Thoracic aorta (tissue), 2 donors: Measurements from ENCODE around the gene CARNS1. TPM values are rescaled to one million over a fixed set of nuclear protein-coding genes. Genes with fewer than 3 reads are reported as not detected.

Source experiments
- ATAC-seq: fragments of 150-250 bp; one replicate; pipeline ENCODE4 v1.8.0; 2017; ENCODE audit warnings: low read depth; ENCODE audit not compliant: insufficient number of reproducible peaks, low FRiP score
- DNase-seq: peaks from one replicate; pipeline ENCODE4 v3.0.0-alpha.2; 2020; ENCODE audit warnings: low spot score
- H3K27ac ChIP-seq, 2 donors: fragments of 200-600 bp; sonication (generic); 1 replicate in 1 of 2; 2 replicates in 1 of 2; pipeline ENCODE4 v1.5.1; 2016; ENCODE audit warnings: mild to moderate bottlenecking in 2 of 2, moderate library complexity in 2 of 2
- H3K27me3 ChIP-seq: fragments of 200-600 bp; sonication (generic); replicated peaks from 2 replicates; pipeline ENCODE4 v1.6.0; 2016; ENCODE audit warnings: mild to moderate bottlenecking; ENCODE audit not compliant: insufficient read depth
- H3K36me3 ChIP-seq: fragments of 200-600 bp; sonication (generic); one replicate; pipeline ENCODE4 v1.5.1; 2016
- H3K4me1 ChIP-seq, 2 donors: fragments of 200-600 bp; sonication (generic); 1 replicate in 1 of 2; 2 replicates in 1 of 2; pipeline versions ENCODE4 v1.5.1 to v1.6.0; 2016; ENCODE audit warnings: low read depth in 2 of 2, mild to moderate bottlenecking in 1 of 2; ENCODE audit not compliant: control insufficient read depth in 1 of 2
- H3K4me3 ChIP-seq: fragments of 200-600 bp; sonication (generic); 2 replicates; pipeline ENCODE4 v1.5.1; 2016; ENCODE audit warnings: mild to moderate bottlenecking
- H3K9me3 ChIP-seq: fragments of 200-600 bp; sonication (generic); 2 replicates; pipeline ENCODE4 v1.5.1; 2016
- total RNA-seq, 2 donors: library from RNA; depleted of rRNA; stranded (reverse); fragments of >200 nt; gene quantifications; one replicate each; pipeline versions ENCODE4 v1.1.0 to v1.2.3, GENCODE V29; 2016
- TF ChIP-seq, protein P1 (sequence below): fragments of 200-600 bp; sonication (generic); IDR thresholded peaks from one replicate; pipeline ENCODE4 v1.5.1; 2019; ENCODE audit warnings: antibody characterized with exemption

The CARNS1 gene
- total RNA-seq, 2 donors from 2014 or later: 7.9 to 10.8 TPM

- Histone ChIP-seq H3K27ac (no peak overlapping the region), H3K36me3 (peaks cover 29% of the 10 kb centered on the region), H3K4me3 (peak overlapping the region; percentile 45), H3K4me1 (peaks cover 12 to 33% of the 10 kb centered on the region in 2 donors), H3K27me3 (no peaks in the 10 kb centered on the region), H3K9me3 (no peaks in the 10 kb centered on the region)
- TF ChIP-seq, protein P1, sequence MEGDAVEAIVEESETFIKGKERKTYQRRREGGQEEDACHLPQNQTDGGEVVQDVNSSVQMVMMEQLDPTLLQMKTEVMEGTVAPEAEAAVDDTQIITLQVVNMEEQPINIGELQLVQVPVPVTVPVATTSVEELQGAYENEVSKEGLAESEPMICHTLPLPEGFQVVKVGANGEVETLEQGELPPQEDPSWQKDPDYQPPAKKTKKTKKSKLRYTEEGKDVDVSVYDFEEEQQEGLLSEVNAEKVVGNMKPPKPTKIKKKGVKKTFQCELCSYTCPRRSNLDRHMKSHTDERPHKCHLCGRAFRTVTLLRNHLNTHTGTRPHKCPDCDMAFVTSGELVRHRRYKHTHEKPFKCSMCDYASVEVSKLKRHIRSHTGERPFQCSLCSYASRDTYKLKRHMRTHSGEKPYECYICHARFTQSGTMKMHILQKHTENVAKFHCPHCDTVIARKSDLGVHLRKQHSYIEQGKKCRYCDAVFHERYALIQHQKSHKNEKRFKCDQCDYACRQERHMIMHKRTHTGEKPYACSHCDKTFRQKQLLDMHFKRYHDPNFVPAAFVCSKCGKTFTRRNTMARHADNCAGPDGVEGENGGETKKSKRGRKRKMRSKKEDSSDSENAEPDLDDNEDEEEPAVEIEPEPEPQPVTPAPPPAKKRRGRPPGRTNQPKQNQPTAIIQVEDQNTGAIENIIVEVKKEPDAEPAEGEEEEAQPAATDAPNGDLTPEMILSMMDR: no peak
- ATAC-seq: no peak
- no peak for DNase-seq
Observed at GRCh38 chr11:67437809-67438157, 22.3 kb downstream of the CARNS1 start.

DNA sequence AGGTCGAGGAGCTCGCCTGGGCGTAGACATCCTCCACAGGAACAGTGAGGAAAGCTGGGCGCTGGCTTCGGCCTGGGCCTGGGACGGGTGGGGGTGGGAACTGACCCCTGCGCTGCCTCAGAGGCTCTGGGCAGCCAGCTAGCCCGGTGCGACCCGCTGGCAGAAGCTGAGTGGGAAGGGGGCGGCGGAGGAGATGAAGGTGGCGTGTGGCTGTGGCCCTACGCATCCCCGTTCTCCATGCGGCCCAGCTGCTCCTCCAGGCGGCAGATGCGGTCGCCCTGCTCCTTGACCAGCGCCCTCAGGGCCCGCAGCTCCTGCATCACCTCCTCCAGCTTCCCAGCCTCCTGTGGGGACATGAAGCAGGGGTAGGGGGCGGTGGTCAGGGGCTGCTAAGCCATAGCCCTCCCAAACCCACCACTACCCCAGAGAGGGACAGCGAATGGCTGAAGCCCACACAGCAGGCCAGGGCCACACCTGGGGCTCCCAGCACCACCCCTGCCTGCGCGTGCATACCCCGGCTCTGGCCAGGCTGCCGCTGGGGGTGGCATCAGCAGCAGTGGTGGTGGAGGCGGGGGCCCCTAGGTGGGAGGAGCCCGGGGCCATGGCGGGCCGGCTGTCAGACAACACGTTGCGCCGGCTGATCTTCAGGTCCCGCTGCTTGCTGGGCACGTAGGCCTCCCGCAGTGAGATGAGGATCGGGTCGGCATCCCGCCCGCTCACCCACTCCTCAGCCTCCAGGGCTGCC is 22.9 kb downstream of the CARNS1 start:
- DNase-seq: no peak
- Histone ChIP-seq H3K27ac (no peak overlapping the region), H3K4me1 (peaks cover 12 to 35% of the 10 kb centered on the region in 2 donors), H3K27me3 (no peaks in the 10 kb centered on the region), H3K4me3 (peak overlapping the region; percentile 45), H3K36me3 (peaks cover 23% of the 10 kb centered on the region), H3K9me3 (no peaks in the 10 kb centered on the region)
- TF ChIP-seq, protein P1: no peak
- no peak for ATAC-seq

GRCh38 chr11:67439321-67440228 is 24.1 kb downstream of the CARNS1 start:
- TF ChIP-seq, protein P1: no peak
- Histone ChIP-seq H3K27ac (peak overlapping the region; percentile 56 to 57), H3K4me1 (peaks cover 12 to 41% of the 10 kb centered on the region in 2 donors), H3K9me3 (no peaks in the 10 kb centered on the region), H3K36me3 (peaks cover 12% of the 10 kb centered on the region), H3K4me3 (no peak overlapping the region), H3K27me3 (no peaks in the 10 kb centered on the region)
- ATAC-seq (no peak), DNase-seq (no peak)

GRCh38 chr11:67440229-67441097 is 25.0 kb downstream of the CARNS1 start:
- no peak overlapping the region for H3K27ac ChIP-seq
- peaks cover 12 to 45% of the 10 kb centered on the region in 2 donors for H3K4me1 ChIP-seq
- no peaks in the 10 kb centered on the region for H3K27me3 ChIP-seq
- DNase-seq (no peak), ATAC-seq (no peak)
- TF ChIP-seq, protein P1: no peak
- peaks cover 5% of the 10 kb centered on the region for H3K36me3 ChIP-seq
- no peak overlapping the region for H3K4me3 ChIP-seq
- no peaks in the 10 kb centered on the region for H3K9me3 ChIP-seq
